GM21423 (cell line): ENCODE results near the gene SENP2.
"Not testable (repeated sequence)": the region's sequence is repeated elsewhere in the genome, so short reads cannot be mapped to it uniquely, and the experiment has no call there.

Source experiments
- ATAC-seq: cut with Tn5 transposase; IDR thresholded peaks from one replicate; pipeline ENCODE4 v1.9.1; 2021; ENCODE audit warnings: mild to moderate bottlenecking, moderate library complexity; ENCODE audit not compliant: unreplicated experiment

Gene SENP2

DNA sequence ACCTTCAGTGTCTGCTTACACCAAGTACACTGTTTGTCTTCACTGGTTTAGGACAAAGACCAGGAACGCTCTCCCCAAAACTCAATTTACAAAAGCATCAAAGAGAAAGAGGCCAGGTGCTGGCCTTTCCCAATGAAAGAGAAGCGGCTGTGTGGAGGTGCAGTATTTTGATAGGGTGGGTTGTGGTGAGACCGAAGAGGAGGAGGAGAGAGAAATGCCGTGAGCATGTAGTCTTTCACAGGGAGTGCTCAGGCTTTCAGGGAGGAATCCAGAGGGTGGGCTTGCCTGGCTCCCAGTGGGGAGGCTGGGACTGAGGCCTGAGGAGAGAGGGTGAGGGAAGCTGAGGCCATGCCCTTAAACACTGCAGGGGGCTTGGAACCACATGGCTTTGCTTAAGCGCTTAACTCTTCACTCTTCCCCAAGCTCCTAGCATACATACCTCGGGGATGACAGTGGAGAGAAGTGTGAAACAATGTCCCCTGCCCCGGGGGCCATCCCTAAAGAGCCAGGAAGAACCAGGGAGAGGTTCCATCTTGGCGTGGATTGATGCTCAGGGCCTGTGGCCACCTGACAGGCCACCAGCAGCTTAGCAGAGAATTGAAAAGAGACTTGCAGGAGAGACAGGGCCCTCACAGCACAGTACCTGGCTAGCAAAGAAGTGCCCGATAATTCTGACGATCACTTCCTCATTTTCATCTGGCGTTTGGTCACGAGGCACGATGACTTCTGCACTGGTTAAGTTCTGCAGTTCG lies 60.5 kb downstream of the SENP2 start:
- ATAC-seq, result no peak

- ATAC-seq, result no peak
These were observed 61.2 kb downstream of the SENP2 start for GRCh38 chr3:185647134-185647879.

DNA sequence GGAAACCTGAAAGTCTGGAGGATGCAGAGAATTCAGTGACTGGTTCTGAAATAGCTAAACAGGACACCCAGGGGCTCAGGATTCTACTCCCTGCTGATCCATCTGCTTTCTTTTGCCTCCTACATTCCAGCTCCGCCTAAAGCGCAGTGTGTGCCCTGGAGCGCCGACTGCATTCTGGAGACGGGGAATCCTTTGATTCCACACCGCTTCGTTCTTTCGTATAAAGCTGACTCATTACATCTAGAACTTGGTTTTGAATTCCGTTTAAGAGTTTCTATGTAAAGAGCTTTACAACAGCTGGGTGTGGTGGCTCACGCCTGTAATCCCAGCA lies 61.8 kb downstream of the SENP2 start:
- ATAC-seq, result no peak

GRCh38 chr3:185648396-185648795 lies 62.3 kb downstream of the SENP2 start:
- no peak for ATAC-seq

GRCh38 chr3:185649414-185649813 lies 63.3 kb downstream of the SENP2 start:
- ATAC-seq, result no peak

DNA sequence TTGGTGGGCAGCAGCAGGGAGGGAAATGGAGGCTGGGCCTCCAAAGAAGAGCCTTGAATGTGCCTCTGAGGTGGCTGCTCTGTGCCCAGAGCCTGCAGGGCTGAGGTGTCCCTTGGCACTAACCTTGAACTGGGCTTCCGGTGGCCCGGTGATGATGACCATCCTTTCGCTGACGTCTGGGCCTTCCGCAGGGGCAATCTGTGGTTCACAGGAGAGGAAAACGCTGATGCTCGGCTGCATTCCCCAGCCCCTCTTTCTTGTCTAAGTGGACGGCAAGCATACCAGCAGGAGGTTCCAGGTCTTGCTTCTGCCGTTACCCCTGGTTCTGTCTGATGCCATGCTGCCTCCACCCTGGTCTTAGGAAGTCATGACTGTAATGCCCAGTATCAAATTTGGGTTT lies 65.9 kb downstream of the SENP2 start:
- no peak for ATAC-seq

GRCh38 chr3:185653949-185654757 lies 68.1 kb downstream of the SENP2 start:
- ATAC-seq, result no peak

DNA sequence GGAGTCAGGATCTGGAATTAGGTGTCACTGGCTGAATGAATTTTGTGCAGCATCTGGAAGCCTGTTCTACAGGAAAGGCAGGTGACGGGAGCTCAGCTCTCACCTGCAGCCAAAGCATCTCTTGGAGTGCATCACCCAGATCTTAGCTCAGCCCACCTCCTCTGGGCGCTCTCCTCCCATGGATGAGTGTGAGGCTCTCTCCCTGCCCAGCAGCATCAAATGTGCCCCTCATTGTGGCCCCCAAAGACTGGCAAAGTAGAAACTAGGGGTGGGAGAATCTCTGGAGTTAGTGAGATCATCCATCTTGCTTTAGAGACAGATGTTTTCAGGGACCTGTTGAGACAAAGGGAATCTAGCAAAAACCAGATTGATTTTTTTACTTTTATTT lies 68.7 kb downstream of the SENP2 start:
- no peak for ATAC-seq

GRCh38 chr3:185655426-185656320 lies 69.6 kb downstream of the SENP2 start:
- ATAC-seq, result no peak

DNA sequence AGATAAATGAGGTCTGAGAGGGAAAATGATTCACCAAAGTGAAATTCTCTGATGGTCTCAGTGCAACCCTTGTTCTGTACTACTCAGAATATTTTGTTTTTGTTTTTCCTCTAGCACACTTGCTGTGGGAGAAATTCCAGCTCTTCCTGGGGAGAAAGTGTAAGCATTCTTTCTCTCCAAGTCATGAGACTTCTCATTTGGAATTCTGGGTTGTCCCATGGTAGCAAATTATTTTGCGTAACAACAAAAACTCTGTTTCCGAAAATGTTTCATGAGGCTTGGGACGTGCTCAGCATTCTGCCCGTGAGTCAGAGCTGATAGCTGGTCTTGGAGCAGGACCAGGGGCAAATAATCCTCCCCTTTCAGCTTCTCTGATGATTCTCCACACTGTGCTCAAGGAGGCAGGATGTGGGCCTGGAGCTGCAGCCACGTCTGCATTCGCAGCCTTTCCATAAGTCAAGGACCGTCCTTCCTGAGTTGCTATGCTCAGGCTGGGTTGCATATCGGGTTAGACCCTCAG lies 70.3 kb downstream of the SENP2 start:
- ATAC-seq, result no peak

DNA sequence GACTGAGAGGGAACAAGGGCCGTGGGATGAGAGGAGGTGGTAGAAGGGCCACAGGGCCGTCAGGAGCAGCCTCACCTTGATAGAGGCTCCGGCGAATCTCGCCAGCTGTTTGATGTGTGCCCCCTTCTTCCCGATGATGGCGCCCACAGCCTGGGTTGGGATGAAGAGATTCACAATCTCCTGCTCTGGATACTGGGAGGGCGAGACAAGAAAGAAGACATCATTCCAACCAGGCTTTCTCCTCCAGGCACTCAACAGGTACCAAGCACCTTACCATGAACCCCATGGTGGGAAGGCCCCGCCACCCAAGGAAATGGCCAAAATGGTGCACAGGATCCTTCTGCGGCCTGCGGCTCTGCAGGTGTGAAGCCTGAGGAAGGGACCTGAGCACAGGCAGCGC lies 71.1 kb downstream of the SENP2 start:
- no peak for ATAC-seq

GRCh38 chr3:185657691-185658503 lies 71.8 kb downstream of the SENP2 start:
- no peak for ATAC-seq

DNA sequence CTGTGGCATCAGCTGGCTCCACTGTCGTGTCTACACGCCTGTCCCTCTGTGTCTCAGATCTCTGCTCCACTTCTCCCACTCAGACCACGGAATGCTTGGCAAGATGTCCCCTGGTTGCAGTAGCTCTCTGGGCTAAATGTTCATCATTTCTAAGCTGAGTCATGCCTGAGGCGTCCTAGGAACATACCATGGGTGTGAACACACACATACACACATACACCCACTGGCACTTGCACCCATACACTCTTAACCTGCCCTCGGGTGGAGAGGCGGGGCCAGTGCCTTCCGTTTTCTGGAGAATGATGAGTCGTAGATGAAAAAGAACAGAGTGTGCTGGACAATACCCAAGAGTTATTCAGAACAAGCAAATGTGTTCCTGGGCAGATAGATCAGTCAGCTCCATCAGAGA lies 72.4 kb downstream of the SENP2 start:
- ATAC-seq, result no peak

GRCh38 chr3:185658943-185659342 lies 72.8 kb downstream of the SENP2 start:
- ATAC-seq, result no peak

GRCh38 chr3:185659942-185660921 lies 74.1 kb downstream of the SENP2 start:
- ATAC-seq, result peak; percentile 79

GRCh38 chr3:185661296-185661695 lies 75.2 kb downstream of the SENP2 start:
- not testable (repeated sequence) for ATAC-seq

GRCh38 chr3:185661772-185662171 lies 75.7 kb downstream of the SENP2 start:
- ATAC-seq, result no peak

- ATAC-seq, result no peak
These were observed 77.8 kb downstream of the SENP2 start for GRCh38 chr3:185663929-185664328.
